ENCODE data around the gene HLCS.

Gene HLCS

DNA sequence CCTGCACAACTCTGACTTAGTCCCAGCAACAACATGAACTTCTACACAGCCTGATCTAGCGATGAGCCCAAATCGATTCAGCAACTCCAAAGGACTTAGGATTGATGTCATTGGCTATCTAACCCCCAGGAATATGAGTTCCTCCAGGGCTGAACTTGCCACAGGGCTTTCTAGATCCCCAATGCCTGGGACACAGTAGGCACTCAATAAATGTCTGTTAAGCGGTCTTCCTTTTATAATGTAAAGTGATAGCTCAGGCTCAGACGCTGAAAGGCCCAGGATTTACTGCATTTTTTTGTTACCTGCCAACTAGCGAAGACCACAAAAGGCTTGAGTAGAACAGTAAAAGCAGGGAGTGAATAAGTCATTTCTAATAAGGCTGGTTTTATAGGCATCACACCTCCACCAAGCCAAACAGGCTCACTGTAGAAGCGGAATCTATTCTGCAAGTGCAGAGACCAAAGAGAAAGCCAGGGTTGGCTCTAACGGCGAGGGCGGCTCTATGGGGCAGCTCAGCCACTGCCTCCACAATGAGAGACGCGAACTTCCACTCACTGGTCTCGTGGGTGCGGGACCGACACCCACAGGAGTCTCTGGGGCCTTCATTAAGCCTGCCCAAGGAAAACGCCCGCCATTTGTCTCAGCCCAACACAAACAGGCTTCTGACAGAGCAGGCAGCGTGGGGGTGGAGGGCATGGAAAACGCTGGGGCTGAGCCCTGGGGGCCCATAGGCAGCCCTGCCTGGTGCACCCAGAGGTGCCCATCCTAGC, 52.0 kb downstream of the HLCS start:
- DNase-seq, result no peak

DNA sequence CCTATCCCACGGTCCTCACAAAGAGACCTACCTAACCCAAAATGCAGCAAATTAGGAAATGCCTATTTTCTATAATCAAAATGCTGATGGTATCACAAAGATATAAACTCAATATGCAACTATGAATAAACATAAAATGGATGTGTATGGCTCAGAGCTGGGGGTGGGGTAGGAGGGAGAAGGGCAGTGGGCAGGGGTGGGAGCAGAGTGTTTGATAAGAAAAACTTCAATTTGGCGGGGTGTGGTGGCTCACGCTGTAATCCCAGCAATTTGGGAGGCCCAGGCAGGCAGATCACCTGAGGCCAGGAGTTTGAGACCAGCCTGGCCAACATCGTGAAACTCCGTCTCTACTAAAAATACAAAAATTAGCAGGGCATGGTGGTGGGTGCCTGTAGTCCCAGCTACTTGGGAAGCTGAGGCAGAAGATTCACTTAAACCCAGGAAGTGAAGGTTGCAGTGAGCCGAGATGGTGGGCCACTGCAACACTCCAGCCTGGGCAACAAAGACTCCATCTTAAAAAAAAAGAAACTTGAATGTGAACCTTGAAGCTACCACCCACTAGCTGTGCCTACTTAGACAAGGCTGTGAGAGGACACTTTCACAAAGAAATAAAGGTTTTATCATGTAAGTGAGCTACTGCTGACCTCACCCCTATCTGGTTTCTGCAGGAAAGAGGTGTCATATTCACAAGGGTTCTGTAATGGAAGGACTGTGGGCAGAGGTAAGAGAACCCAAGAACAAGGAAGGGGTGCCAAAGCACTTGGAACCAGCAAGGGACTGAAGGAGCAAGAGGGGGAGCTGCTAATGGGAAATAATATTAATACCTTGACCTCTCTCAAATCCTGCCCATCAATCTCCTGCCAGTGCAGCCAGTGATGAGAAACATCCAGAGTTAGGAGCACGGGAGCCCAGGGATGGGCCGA, 53.0 kb downstream of the HLCS start:
- no peak for DNase-seq

DNA sequence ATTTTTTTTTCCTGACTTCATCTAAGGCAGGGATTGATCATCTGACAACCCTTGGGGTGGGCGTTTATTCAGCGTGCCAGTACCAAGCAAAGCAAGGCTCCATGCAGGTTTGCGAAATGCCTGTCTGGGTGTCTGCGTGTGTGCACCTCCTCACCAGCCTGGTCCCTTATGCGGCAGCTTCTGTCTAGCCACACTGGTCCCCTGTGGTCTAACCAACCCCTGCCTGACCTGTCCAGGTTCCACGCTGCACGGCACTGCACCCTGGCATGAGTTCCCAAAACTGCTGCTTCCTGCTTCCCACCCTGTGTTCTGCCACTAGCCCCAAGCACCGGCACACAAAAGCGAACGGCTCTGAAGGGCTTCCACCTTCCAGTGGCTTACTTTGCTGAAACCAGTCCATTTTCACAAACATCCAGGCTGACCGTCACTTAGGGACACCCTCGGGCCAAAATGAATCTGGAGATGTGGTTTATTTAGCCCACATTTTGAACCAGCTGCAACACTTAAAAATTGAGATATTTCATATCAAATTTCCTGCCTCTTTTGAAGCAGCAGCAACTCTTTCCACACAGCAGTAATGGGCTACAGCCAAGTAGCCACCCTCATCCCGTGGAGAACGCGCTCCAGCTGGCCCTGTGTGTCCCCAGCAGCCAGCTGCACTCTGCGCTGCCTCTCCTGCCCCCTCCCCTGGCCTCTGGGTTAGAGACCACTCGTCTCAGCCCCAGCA, 55.7 kb downstream of the HLCS start:
- DNase-seq, result no peak

DNA sequence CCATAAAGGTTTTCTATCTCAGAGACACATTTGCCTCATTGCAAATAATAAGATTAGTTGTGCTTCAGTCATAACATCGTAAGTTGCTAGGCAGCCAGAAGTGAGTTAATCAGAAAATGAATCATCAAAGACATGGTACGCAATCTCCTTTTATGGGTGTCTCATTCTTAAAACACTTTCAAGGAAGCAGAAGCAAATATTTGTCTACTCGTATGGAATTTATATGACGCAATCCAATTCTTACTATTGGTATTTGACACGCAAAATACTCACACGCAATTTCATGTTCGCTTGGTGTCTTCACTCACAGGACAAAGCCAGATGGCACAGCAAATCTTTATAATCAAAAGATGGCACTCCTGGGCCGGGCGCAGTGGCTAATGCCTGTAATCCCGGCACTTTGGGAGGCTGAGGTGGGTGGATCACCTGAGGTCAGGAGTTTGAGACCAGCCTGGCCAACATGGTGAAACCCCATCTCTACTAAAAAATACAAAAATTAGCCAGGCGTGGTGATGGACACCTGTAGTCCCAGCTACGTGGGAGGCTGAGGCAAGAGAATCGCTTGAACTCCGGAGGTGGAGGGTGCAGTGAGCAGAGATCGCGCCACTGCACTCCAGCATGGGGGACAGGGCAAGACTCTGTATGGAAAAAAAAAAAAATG, 56.4 kb downstream of the HLCS start:
- DNase-seq, result no peak

DNA sequence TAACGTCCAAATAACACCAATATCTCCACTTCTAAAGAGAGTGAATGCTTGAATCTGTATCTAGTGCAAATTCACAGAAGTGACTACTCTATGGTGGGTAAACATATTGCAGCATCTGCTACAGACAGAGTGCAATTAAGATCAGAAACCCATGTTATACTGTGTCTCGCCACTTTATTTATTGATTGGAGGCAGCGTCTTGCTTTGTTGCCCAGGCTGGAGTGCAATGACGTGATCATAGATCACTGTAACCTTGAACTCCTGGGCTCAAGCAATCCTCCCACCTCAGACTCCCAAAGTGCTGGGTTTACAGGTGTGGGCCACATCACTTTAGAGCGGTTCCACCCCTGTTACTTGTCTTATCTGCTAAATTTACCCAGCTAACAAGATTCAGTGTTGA, 57.0 kb downstream of the HLCS start:
- no peak for DNase-seq

DNA sequence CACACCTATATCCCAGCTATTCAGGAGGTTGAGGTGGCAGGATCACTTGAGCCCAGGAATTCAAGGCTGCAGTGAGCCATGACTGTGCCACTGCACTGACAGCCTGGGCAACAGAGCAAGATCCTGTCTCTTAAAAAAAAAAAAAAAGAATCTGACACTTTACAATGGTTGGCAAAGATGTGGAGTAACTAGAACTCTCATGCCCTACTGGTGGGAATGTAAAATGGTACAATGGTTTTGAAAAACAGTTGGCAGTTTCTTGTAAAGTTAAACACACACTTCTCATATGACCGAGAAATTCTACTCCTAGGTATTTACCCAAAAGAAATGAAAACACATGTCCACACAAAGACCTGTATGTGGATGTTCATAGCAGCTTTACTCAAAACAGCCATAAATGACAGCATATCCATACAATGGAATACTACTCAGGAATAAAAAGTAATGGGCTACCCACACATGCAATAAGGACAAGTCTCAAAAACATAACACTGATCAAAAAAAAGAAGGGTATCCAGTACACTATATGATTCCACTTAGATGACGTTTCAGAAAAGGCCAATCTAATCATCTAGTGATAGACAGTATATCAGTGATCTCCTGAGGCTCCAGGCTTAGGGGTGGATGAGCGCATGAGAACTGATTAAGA, 58.1 kb downstream of the HLCS start:
- no peak for DNase-seq

DNA sequence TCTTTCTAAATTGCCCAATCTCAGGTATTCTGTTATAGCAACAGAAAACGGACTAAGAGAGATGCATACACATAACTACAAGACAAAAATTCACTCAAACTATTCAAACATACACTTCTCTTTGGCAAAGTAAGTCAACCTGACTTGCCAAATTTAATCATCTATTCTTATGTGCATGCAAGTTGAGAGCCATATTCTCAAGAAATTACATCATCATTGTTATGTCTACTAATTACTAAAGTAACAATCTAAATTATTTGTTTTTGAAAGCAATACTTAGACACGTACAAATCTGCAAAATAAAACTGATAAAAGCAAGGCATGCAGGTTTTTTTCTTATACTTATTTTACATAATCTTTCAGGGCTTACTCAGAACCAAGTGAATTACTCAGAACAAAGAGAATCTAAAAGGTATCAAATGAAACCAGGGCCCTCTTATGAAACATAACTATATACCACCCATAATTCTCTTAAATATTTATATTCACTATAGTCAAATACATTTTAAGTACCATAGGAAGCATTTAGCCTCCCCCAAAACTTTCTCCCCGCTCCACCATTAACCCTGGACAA, 62.3 kb downstream of the HLCS start:
- no peak for DNase-seq

DNA sequence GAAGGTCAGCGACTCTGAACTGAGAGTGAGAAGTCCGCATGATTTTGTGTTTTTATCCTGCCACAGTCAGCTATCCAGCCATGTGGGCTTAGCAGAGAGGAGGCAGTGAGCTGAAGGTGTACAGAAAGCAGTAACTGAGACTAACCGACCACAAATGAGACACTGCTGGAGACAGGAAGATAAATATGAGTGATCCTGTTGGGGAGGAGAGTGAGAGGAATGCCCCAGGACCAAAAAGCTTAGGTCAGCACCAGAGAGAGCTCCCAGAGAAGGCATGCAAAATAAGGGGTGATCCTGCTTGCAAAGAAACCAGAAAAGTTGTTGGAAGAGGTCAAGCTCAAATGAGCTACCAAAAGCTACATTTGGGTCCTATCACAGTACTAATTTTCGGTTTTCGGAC, 63.7 kb downstream of the HLCS start:
- no peak for DNase-seq

DNA sequence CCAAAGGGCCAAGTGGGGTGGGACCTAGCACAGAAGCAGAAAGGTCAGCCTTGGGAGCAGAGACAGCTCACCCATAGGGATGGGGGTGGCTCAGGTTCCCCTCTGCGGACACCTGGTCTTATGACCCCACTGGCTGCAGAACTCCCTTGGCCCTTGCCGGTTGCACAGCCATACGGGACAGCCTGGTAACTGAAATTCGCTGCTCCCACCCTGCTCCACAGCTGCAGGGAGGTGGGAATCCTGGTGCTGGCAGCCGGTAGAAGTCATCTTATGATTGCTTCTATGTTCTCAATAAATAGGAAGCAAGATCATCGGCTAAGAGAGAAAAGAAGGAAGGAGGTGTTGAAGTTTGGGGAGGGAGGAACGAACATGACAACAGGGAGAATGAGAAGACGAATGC, 64.1 kb downstream of the HLCS start:
- DNase-seq, result no peak

DNA sequence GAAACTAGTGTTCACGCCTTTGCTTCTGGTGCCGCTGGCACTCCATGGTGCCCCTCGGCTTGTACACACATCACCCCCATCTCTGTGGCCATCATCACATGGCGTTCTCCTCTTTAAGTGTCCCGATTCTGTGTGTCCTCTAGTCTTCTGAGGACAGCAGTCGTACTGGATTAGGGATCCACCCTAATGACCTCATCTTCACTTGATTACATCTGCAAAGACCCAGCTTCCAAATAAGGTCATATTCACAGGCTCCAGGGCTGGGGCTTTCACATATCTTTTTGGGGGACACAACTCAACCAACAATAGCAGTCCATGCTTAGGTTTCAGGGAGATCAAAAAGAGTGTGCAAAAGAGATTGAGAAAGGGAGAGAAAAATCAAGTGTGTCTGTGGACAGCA, 64.9 kb downstream of the HLCS start:
- DNase-seq, result no peak

DNA sequence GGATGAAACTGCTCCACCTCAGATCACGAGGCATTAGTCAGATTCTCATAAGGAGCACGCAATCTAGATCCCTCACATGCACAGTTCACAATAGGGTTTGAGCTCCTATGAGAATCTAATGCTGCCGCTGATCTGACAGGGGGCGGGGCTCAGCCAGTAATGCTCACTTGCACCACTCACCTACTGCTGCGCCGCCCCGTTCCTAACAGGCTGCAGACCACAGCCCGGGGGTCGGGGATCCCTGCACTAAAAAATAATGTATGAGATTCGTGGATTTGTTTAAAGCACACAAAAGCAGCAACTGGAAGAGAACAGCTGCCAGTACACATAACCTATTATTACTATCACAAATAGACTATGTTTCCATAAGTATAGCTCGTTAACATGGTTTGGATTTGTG, 72.9 kb downstream of the HLCS start:
- DNase-seq, result no peak

DNA sequence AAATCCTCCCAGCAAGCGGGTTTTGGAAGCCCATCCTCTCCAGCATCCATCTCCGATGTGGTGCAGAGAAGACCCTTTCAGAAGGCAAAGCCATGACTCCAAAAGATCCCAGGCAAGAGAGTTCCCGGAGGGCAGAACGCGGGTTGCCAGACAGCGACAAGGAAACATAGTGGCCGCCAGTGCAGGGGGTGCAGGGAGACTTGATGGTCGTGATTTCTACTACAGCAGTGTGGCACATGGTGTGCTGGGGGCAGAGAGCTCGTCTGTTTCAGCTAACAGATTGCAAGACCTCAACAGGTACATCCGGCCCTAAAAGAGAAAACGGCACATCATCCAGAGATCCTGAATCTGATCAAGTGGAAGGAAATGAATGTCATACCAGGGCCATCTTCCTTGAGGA, 74.3 kb downstream of the HLCS start:
- no peak for DNase-seq

DNA sequence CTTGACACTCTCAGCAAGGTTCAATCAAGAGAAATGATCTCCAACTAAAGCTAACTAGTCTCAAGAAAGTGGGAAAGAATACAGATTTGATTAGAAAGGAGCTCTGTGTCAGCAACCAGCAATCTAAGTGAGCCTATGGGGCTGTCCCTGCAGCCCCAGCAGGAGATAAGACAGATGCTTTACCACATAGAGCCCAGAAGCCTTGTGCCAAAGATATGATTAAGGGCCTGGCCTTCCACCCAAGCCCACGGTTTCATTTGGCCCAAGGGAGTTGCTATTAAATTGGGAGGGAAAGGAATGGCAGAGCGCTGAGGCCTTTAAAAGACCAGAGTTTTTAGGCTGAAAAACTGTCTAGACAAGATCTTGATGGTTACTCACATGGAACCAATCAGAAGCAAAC, 74.8 kb downstream of the HLCS start:
- no peak for DNase-seq

DNA sequence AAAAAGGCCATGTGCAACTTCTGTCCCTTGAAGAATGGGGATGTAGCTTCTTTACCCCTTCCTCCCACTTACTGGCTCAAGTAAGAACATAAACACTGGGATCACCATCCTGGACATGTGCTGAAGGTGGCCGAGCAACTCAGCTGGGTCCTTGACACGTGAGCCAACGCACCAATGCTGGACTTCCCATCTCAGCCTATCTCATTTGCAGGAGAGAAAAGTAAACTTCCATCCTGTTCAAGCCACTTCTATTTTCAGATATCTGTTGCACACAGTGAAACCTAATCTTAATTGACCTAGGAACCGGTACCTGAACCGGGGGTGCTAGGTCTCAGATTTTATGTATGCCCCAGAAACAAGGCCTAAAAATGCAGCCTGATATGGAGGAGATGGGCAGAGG, 75.3 kb downstream of the HLCS start:
- DNase-seq, result no peak

DNA sequence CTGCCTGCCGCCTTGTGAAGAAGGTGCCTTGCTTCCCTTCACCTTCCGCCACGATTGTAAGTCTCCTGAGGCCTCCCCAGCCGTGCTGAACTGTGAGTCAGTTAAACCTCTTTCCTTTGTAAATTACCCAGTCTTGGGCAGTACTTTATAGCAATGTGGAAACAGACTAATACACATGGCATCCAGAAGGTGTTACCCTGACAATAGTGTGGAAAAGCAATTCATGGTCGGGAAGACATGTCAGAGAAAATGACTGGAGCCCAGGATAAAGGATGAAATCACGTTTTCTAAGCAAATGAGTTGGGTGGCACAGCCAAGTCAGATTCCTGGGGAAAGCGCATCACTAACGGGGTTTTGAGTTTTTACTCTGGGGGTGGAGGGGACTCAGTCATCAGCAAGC, 76.4 kb downstream of the HLCS start:
- no peak for DNase-seq

DNA sequence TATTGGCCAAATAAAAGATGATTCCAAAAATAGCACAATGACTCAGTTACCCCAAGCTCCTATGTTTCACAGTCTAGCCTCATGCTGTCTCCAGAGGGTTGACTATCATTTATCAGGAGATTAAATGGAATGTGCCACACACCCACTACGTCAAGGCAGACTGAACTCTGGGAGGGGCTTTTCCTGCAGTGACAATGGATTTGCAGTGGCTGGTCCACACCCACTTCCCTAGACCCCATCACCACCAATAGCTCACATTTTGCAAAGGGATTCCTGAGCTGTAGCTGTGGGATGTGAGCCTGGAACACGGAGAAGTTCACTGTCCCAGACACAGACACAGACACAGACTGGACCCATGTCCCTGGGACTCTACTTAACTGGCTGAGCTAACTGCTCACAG, 77.1 kb downstream of the HLCS start:
- DNase-seq, result no peak

DNA sequence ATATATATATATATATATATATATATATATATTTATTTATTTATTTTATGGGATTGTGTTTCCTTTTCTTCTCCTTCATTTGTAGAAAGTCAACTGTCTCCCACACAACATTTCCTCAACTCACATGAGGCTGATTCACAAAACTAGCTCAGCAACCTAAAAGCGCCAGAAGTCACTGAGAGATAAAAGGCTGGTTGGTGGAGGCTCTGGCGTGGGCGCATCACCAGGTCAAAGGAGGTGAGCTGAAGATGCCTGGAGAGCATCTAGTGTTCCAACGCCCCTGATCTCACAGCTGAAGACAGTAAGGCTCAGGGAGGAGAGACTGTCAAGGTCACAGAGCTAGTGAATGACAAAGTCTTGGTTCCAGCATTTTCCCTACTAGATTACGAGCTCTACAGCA, 78.0 kb downstream of the HLCS start:
- DNase-seq, result no peak

DNA sequence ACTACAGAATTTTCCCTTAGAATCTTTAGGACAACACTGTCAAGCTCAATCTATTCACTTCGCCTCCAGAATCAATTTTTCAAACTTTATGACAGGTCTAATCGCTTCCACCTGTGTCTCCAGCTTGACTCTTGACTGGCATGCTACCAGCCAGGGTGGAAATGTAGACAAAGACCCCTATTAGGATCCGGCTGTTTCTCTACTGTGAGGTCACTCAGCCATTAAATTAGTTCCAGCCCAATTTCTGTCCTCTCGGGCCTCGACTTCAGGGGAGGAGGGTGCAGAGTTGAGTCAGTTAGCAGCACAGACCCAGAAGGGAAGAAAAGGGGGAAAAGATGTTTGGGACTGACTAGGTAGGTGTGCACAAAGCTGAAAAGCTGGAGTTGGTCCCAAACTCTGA, 78.5 kb downstream of the HLCS start:
- no peak for DNase-seq

DNA sequence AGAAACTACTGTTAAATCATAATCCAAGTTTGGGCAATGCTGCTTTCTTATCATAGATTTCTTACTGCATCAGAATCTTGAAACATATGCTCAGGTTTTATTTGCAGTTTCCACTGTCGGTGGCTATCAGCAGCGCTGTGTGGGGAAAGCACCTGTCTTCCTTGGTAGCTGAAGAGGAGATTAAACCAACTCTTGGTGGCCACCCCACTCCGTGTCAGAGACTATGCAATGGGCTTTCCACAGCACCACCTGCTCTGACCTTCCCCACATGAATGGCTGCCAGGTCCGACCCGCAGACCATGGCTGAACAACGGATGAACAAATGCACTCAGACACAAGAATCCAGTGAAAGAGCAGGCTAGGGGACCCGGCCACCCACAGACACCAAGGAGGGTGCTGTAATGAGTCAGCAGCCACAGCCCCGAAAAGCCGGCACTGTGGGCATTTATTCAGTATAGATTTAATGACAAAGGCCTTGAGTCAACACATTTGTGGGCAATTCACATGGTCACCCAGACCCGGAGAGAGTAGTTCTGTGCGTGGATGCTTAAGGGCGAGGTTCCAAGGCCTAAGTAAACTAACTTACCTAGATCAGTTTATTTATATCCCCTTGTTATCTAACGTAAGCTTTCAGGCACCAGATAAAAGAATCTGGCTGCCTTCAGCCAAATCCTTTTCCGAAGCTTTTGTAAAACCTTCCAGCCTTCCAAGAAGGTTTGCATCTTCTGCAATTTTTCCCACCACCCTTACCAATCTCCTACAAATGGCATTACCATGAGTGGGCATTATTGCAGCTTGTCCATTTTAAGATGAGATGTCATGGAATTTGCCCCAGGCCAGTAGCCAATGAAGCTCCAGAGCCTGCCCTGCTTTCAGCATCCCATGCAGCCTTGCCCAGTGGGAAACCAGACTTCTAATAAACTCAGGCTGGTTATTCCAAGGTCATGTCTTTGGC, 82.7 kb downstream of the HLCS start:
- no peak for DNase-seq

DNA sequence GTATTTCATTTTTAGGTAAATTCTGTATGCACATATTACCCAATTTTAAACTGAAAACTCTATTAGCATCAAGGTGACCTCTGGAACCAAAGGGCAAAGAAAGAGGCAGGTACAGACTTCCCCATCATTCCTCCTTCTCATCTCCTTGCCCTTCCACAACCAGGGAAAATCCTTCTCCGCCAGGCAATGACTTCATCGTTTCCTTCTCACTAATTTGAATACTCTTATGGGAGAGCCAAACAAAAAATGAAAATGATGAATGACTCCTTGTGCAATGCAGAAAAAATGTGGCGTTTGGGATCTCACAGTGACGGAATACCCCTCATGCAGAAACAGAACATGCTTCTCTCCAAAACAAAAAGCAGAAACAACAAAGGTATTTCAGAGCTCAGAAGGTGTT, 83.7 kb downstream of the HLCS start:
- DNase-seq, result no peak

DNA sequence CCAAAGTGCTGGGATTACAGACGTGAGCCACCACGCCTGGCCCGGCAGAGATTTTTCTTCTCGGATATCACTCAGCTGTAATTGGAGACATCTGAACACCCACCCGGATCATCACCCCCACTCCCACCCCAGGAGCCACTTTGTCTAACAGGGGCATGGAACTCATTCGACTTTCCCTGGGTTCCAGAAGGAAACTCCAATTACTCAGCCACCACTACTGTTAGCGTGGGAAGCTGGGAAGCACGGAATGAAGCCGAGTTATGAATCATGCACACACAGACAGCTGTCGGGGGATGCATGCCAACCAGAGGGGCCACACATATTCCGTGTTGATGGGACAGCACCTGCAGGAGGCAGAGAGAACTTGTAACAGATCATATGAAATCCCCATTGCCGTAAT, 85.2 kb downstream of the HLCS start:
- DNase-seq, result no peak

Measured in effector CD4-positive, alpha-beta T cell (primary cell).